DMS 273 (cell line): ENCODE measurements around the gene CCDC24.

Experiments
- DNase-seq: peaks from one replicate; lab custom pipeline; 2025; ENCODE audit not compliant: unreplicated experiment; lab: John Stamatoyannopoulos, UW

CCDC24 gene

GRCh38 chr1:43963006-43963405 is 28.4 kb upstream of the CCDC24 start:
- DNase-seq: no peak

- no peak for DNase-seq
Measured at GRCh38 chr1:43963890-43964289, 27.5 kb upstream of the CCDC24 start.

GRCh38 chr1:43965316-43965715 is 26.1 kb upstream of the CCDC24 start:
- no peak for DNase-seq

- DNase-seq: peak; percentile 24
Measured at GRCh38 chr1:43968348-43968948, 23.0 kb upstream of the CCDC24 start.

GRCh38 chr1:43969416-43969745 is 22.0 kb upstream of the CCDC24 start:
- DNase-seq: no peak

GRCh38 chr1:43969746-43970466 is 21.5 kb upstream of the CCDC24 start, which contains the start of gene DPH2:
DPH2 (plus strand) TSS chr1:43970010; CDS start chr1:43970176, 166 bp downstream.
- peak; percentile 99 for DNase-seq

- peak; percentile 42 for DNase-seq
Measured at GRCh38 chr1:43970502-43970901, 20.9 kb upstream of the CCDC24 start.

- no peak for DNase-seq
Measured at GRCh38 chr1:43970911-43971310, 20.5 kb upstream of the CCDC24 start.

- DNase-seq: no peak
Measured at GRCh38 chr1:43971336-43971980, 19.9 kb upstream of the CCDC24 start.

GRCh38 chr1:43973981-43974442 is 17.4 kb upstream of the CCDC24 start:
- DNase-seq: no peak

GRCh38 chr1:43974443-43975248 is 16.8 kb upstream of the CCDC24 start, which contains the start of gene ATP6V0B:
ATP6V0B (plus strand) TSS chr1:43974960; CDS start chr1:43975041, 81 bp downstream.
- peak; percentile 99 for DNase-seq

- DNase-seq: peak; percentile 64
Measured at GRCh38 chr1:43975249-43975961, 16.0 kb upstream of the CCDC24 start.

- DNase-seq: peak; percentile 47
Measured at GRCh38 chr1:43976045-43976444, 15.4 kb upstream of the CCDC24 start.

- DNase-seq: no peak
Measured at GRCh38 chr1:43976890-43977289, 14.5 kb upstream of the CCDC24 start.

GRCh38 chr1:43977376-43978263 is 13.8 kb upstream of the CCDC24 start:
- DNase-seq: no peak

- DNase-seq: no peak
Measured at GRCh38 chr1:43978264-43978550, 13.2 kb upstream of the CCDC24 start.

- DNase-seq: peak; percentile 79
Measured at GRCh38 chr1:43978551-43979260, 12.7 kb upstream of the CCDC24 start, which contains the start of gene B4GALT2. B4GALT2 (plus strand) TSS chr1:43979210; CDS start chr1:43981161, 1,951 bp downstream.

- no peak for DNase-seq
Measured at GRCh38 chr1:43979261-43979527, 12.2 kb upstream of the CCDC24 start.

GRCh38 chr1:43979528-43980254 is 11.7 kb upstream of the CCDC24 start:
- peak; percentile 72 for DNase-seq
